Stomach (tissue), 9 donors: ENCODE results near the gene FXYD2. TPM values are rescaled to one million over a fixed set of nuclear protein-coding genes. Genes with fewer than 3 reads are reported as not detected.
A peak's percentile ranks its signal among the peaks of the same experiment; 100 is the strongest.
"Not testable (repeated sequence)": the region's sequence is repeated elsewhere in the genome, so short reads cannot be mapped to it uniquely, and the experiment has no call there.

Experiments used
- DNase-seq, 2 donors: peaks; one replicate each; pipeline versions ENCODE4 v3.0.0 to v3.0.0-alpha.2; 2013 to 2019
- H3K27ac ChIP-seq, 5 donors: fragments of 200-600 bp in 4 of 5; sonication (generic) in 4 of 5; one replicate each; pipeline ENCODE4 v1.5.1; 2013 to 2019; ENCODE audit warnings: mild to moderate bottlenecking in 1 of 5, moderate library complexity in 1 of 5
- H3K27me3 ChIP-seq, 3 donors: fragments of 200-600 bp; sonication (generic); one replicate each; pipeline ENCODE4 v1.5.1; 2017 to 2019; ENCODE audit warnings: mixed run types in 1 of 3
- H3K36me3 ChIP-seq, 4 donors: fragments of 200-600 bp; sonication (generic); 1 replicate in 3 of 4; 2 replicates in 1 of 4; pipeline ENCODE4 v1.5.1; 2016 to 2019
- H3K4me1 ChIP-seq, 4 donors: fragments of 200-600 bp; sonication (generic); one replicate each; pipeline ENCODE4 v1.5.1; 2016 to 2019
- H3K4me3 ChIP-seq, 4 donors: fragments of 200-600 bp; sonication (generic) in 3 of 4; one replicate each; pipeline ENCODE4 v1.5.1; 2016 to 2019; ENCODE audit warnings: mild to moderate bottlenecking in 1 of 4
- H3K9me3 ChIP-seq, 4 donors: fragments of 200-600 bp; sonication (generic); one replicate each; pipeline ENCODE4 v1.5.1; 2016 to 2019
- CTCF ChIP-seq, 7 experiments: fragments of 450-650 bp in 4 of 7; fragments of 200-600 bp in 3 of 7; sonication (generic) in 3 of 7; IDR thresholded peaks; one replicate each; pipeline ENCODE4 v1.5.1; 2016 to 2019; ENCODE audit warnings: antibody characterized with exemption in 7 of 7, control low read depth in 2 of 7, mild to moderate bottlenecking in 1 of 7
- EP300 ChIP-seq: sonication (generic); formaldehyde crosslinking; IDR thresholded peaks from one replicate; pipeline ENCODE4 v1.6.1; 2017; ENCODE audit warnings: antibody characterized with exemption
- POLR2A ChIP-seq, 4 donors: fragments of 450-650 bp; IDR thresholded peaks; one replicate each; pipeline ENCODE4 v1.6.1; 2016; ENCODE audit warnings: antibody characterized with exemption in 4 of 4, control low read depth in 2 of 4, mild to moderate bottlenecking in 1 of 4, moderate library complexity in 1 of 4
- POLR2AphosphoS5 ChIP-seq, 3 donors: sonication (generic); formaldehyde crosslinking; IDR thresholded peaks; one replicate each; pipeline ENCODE4 v1.6.1; 2016; ENCODE audit warnings: antibody characterized with exemption in 3 of 3
- WGBS, 5 donors: extraction: QIAGEN DNeasy Blood & Tissue Kit in 3 of 5; methylation state at CpG; one replicate each; pipeline versions ENCODE4 v1.1.5 to v1.1.7; 2013 to 2018; 5-methylcytosine and 5-hydroxymethylcytosine counted together
- intact Hi-C: fragments of 100-400 bp; cut with DNase I; formaldehyde crosslinking; loops from one replicate; pipeline ENCODE4 v1.15.1; 2023; ENCODE audit warnings: low total_unique reads
- polyA plus RNA-seq, 3 donors: library from polyadenylated mRNA; stranded (reverse); fragments of 200-250 nt; gene quantifications; one replicate each; pipeline ENCODE4 v1.2.3, GENCODE V29; 2013
- total RNA-seq, 5 donors: library from RNA; depleted of rRNA; stranded (reverse); fragments of >200 nt; gene quantifications; one replicate each; pipeline versions ENCODE4 v1.1.0 to v1.2.3, GENCODE V29; 2014 to 2016
- donor health status: healthy with polysubstance abuse.
- donor health status: Bipolar disorder and iron deficiency.
- donor health status: healthy.

Gene FXYD2
- total and polyA plus RNA-seq, 8 donors: 0.45 to 7.8 (median 4.0) TPM; not detected in 3

GRCh38 chr11:117868815-117869561, 44.4 kb upstream of the FXYD2 start:
- no peaks in the 10 kb centered on the region for H3K36me3 ChIP-seq
- no peak for DNase-seq
- intact Hi-C loops: no loop called here

GRCh38 chr11:117868088-117868487, 43.5 kb upstream of the FXYD2 start:
- Histone ChIP-seq H3K36me3 (no peaks in the 10 kb centered on the region), H3K4me1 (peaks cover 0 to 62% (median 21%) of the 10 kb centered on the region in 4 donors), H3K9me3 (no peaks in the 10 kb centered on the region), H3K27me3 (peaks cover 0 to 18% (median 0%) of the 10 kb centered on the region in 3 donors), H3K4me3 (no peak overlapping the region), H3K27ac (no peak overlapping the region)
- intact Hi-C loops: no loop called here
- TF ChIP-seq CTCF (IDR thresholded peaks at IDR 0.05): no peak
- TF ChIP-seq EP300: no peak
- no peak for DNase-seq
- WGBS, 5 donors: 69 to 85% (median 75%) methylated on average over 11 of the region's 11 CpGs

More at GRCh38 chr11:117868815-117869561, 44.4 kb upstream of the FXYD2 start:
- Histone ChIP-seq H3K27me3 (peaks cover 0 to 26% (median 0%) of the 10 kb centered on the region in 3 donors), H3K4me1 (peaks cover 3 to 69% (median 25%) of the 10 kb centered on the region in 4 donors), H3K27ac (peak overlapping the region in 3 of 5 donors; percentile 15 to 90 (median 38)), H3K9me3 (no peaks in the 10 kb centered on the region), H3K4me3 (no peak overlapping the region)
- 69 to 85% (median 80%) methylated on average over 12 to 17 of the region's 17 CpGs for WGBS, 5 donors
- TF ChIP-seq POLR2A (IDR thresholded peaks at IDR 0.05) (no peak), EP300 (no peak), CTCF (IDR thresholded peaks at IDR 0.05) (no peak), POLR2AphosphoS5 (IDR thresholded peaks at IDR 0.05) (no peak)

GRCh38 chr11:117866526-117866925, 42.0 kb upstream of the FXYD2 start:
- Histone ChIP-seq H3K4me3 (no peak overlapping the region), H3K4me1 (peaks cover 6 to 62% (median 23%) of the 10 kb centered on the region in 4 donors), H3K27ac (no peak overlapping the region), H3K9me3 (no peaks in the 10 kb centered on the region), H3K36me3 (no peaks in the 10 kb centered on the region), H3K27me3 (peaks cover 0 to 4% (median 0%) of the 10 kb centered on the region in 3 donors)
- intact Hi-C loops: no loop called here
- WGBS, 5 donors: 65 to 79% (median 75%) methylated on average over 4 to 5 of the region's 5 CpGs
- no peak for TF ChIP-seq EP300
- DNase-seq: no peak

- DNase-seq, H3K27ac ChIP-seq, H3K27me3 ChIP-seq, intact Hi-C loops, H3K9me3 ChIP-seq, H3K4me3 ChIP-seq, H3K36me3 ChIP-seq: not testable (repeated sequence)
- 89 to 96% (median 95%) methylated on average over 13 of the region's 13 CpGs for WGBS, 5 donors
- peaks cover 12 to 62% (median 26%) of the 10 kb centered on the region in 4 donors for H3K4me1 ChIP-seq
These were observed 41.0 kb upstream of the FXYD2 start for GRCh38 chr11:117865546-117865945.

GRCh38 chr11:117863383-117863782, 38.8 kb upstream of the FXYD2 start:
- Histone ChIP-seq H3K27me3 (no peaks in the 10 kb centered on the region), H3K4me1 (peaks cover 12 to 58% (median 19%) of the 10 kb centered on the region in 4 donors), H3K4me3 (no peak overlapping the region), H3K27ac (no peak overlapping the region), H3K36me3 (no peaks in the 10 kb centered on the region), H3K9me3 (no peaks in the 10 kb centered on the region)
- DNase-seq: peak in 1 of 2 donors; percentile 6
- TF ChIP-seq EP300 (no peak), CTCF (IDR thresholded peaks at IDR 0.05) (no peak), POLR2A (IDR thresholded peaks at IDR 0.05) (no peak), POLR2AphosphoS5 (IDR thresholded peaks at IDR 0.05) (no peak)
- WGBS, 5 donors: 63 to 87% (median 68%) methylated on average over 1 of the region's 1 CpG
- intact Hi-C loops: no loop called here
